HAP-1 (cell line): ENCODE results near the gene ALOX12.

Experiments used
- DNase-seq, 2 experiments: peaks; one replicate each; pipeline ENCODE4 v3.0.0-alpha.2; 2016 to 2020; ENCODE audit warnings: low spot score in 2 of 2
- H3K27me3 ChIP-seq: fragments of 250-450 bp; sonication (Bioruptor Pico); 2 replicates; pipeline ENCODE4 v1.5.1; 2020; ENCODE audit warnings: low read depth, mild to moderate bottlenecking, moderate library complexity
- H3K36me3 ChIP-seq: fragments of 250-450 bp; sonication (Bioruptor Pico); replicated peaks from 2 replicates; pipeline ENCODE4 v1.5.1; 2020; ENCODE audit warnings: mild to moderate bottlenecking
- H3K4me1 ChIP-seq: fragments of 250-450 bp; sonication (Bioruptor Pico); 2 replicates; pipeline ENCODE4 v1.5.1; 2020; ENCODE audit warnings: mild to moderate bottlenecking
- H3K4me3 ChIP-seq: fragments of 250-450 bp; sonication (Bioruptor Pico); 2 replicates; pipeline ENCODE4 v1.5.1; 2020; ENCODE audit warnings: mild to moderate bottlenecking, moderate library complexity
- H3K9me3 ChIP-seq: fragments of 250-450 bp; sonication (Bioruptor Pico); 2 replicates; pipeline ENCODE4 v1.5.1; 2020; ENCODE audit warnings: mild to moderate bottlenecking, moderate library complexity
- in situ Hi-C: fragments of 300-500 bp; cut with MboI; formaldehyde crosslinking; loops from 3 replicates; pipeline ENCODE4 v1.14.3; 2020; ENCODE audit warnings: low sequenced_read_pairs, inconsistent platforms, mixed read lengths

ALOX12 gene

GRCh38 chr17:7010523-7010922 is 14.7 kb downstream of the ALOX12 start:
- Histone ChIP-seq H3K4me1 (peaks cover 10% of the 10 kb centered on the region), H3K4me3 (no peak overlapping the region), H3K9me3 (no peaks in the 10 kb centered on the region), H3K36me3 (peaks cover 5% of the 10 kb centered on the region), H3K27me3 (no peaks in the 10 kb centered on the region)
- DNase-seq = no peak
- in situ Hi-C loops = no loop called here

- Histone ChIP-seq H3K36me3 (peaks cover 5% of the 10 kb centered on the region), H3K9me3 (no peaks in the 10 kb centered on the region), H3K4me1 (peaks cover 14% of the 10 kb centered on the region), H3K27me3 (no peaks in the 10 kb centered on the region), H3K4me3 (peak overlapping the region; percentile 92)
- no peak for DNase-seq
- in situ Hi-C loops = no loop called here
Measured at GRCh38 chr17:7011415-7011814, 15.6 kb downstream of the ALOX12 start.

- in situ Hi-C loops = no loop called here
- peaks cover 14% of the 10 kb centered on the region for H3K4me1 ChIP-seq
- no peak for DNase-seq
- no peaks in the 10 kb centered on the region for H3K27me3 ChIP-seq
- no peaks in the 10 kb centered on the region for H3K9me3 ChIP-seq
- peaks cover 5% of the 10 kb centered on the region for H3K36me3 ChIP-seq
- peak overlapping the region; percentile 92 for H3K4me3 ChIP-seq
Measured at GRCh38 chr17:7011942-7012254, 16.0 kb downstream of the ALOX12 start.

GRCh38 chr17:7014261-7014994 is 18.6 kb downstream of the ALOX12 start:
- peak overlapping the region; percentile 92 for H3K4me3 ChIP-seq
- no peaks in the 10 kb centered on the region for H3K27me3 ChIP-seq
- H3K36me3 ChIP-seq = peaks cover 2% of the 10 kb centered on the region
- H3K9me3 ChIP-seq = no peaks in the 10 kb centered on the region
- DNase-seq = peak; percentile 95 to 97
- H3K4me1 ChIP-seq = peaks cover 14% of the 10 kb centered on the region
- in situ Hi-C loops = no loop called here

- no peaks in the 10 kb centered on the region; the same call in 1 of the 2 replicates for H3K36me3 ChIP-seq
- H3K4me3 ChIP-seq = peak overlapping the region; percentile 92
- peaks cover 20% of the 10 kb centered on the region for H3K4me1 ChIP-seq
- DNase-seq = no peak
- in situ Hi-C loops = no loop called here
- H3K9me3 ChIP-seq = no peaks in the 10 kb centered on the region
- no peaks in the 10 kb centered on the region for H3K27me3 ChIP-seq
Measured at GRCh38 chr17:7014995-7015958, 19.4 kb downstream of the ALOX12 start.

GRCh38 chr17:7016418-7016817 is 20.6 kb downstream of the ALOX12 start:
- H3K36me3 ChIP-seq = no peaks in the 10 kb centered on the region; the same call in 1 of the 2 replicates
- no peaks in the 10 kb centered on the region for H3K27me3 ChIP-seq
- H3K4me3 ChIP-seq = no peak overlapping the region
- H3K4me1 ChIP-seq = peaks cover 16% of the 10 kb centered on the region
- no peak for DNase-seq
- in situ Hi-C loops = no loop called here
- no peaks in the 10 kb centered on the region for H3K9me3 ChIP-seq

- Histone ChIP-seq H3K4me1 (peaks cover 23% of the 10 kb centered on the region), H3K9me3 (no peaks in the 10 kb centered on the region), H3K4me3 (no peak overlapping the region), H3K27me3 (no peaks in the 10 kb centered on the region), H3K36me3 (no peaks in the 10 kb centered on the region; the same call in 1 of the 2 replicates)
- in situ Hi-C loops = no loop called here
- DNase-seq = no peak
Measured at GRCh38 chr17:7016886-7017826, 21.3 kb downstream of the ALOX12 start.

GRCh38 chr17:7017827-7018200 is 22.0 kb downstream of the ALOX12 start:
- Histone ChIP-seq H3K9me3 (no peaks in the 10 kb centered on the region), H3K36me3 (no peaks in the 10 kb centered on the region; the same call in 1 of the 2 replicates), H3K4me1 (peaks cover 25% of the 10 kb centered on the region), H3K27me3 (no peaks in the 10 kb centered on the region), H3K4me3 (no peak overlapping the region)
- DNase-seq = no peak
- in situ Hi-C loops = no loop called here

GRCh38 chr17:7018331-7018964 is 22.6 kb downstream of the ALOX12 start:
- H3K4me1 ChIP-seq = peaks cover 25% of the 10 kb centered on the region
- in situ Hi-C loops = no loop called here

GRCh38 chr17:7019367-7019766 is 23.5 kb downstream of the ALOX12 start:
- in situ Hi-C loops = no loop called here
- peaks cover 25% of the 10 kb centered on the region for H3K4me1 ChIP-seq
- no peaks in the 10 kb centered on the region for H3K9me3 ChIP-seq
- no peaks in the 10 kb centered on the region; the same call in 1 of the 2 replicates for H3K36me3 ChIP-seq
- no peak for DNase-seq
- H3K27me3 ChIP-seq = no peaks in the 10 kb centered on the region
- H3K4me3 ChIP-seq = no peak overlapping the region

More at GRCh38 chr17:7018331-7018964, 22.6 kb downstream of the ALOX12 start:
- no peaks in the 10 kb centered on the region for H3K27me3 ChIP-seq
- H3K36me3 ChIP-seq = no peaks in the 10 kb centered on the region; the same call in 1 of the 2 replicates
- no peak for DNase-seq
- no peaks in the 10 kb centered on the region for H3K9me3 ChIP-seq
- no peak overlapping the region for H3K4me3 ChIP-seq

- Histone ChIP-seq H3K27me3 (no peaks in the 10 kb centered on the region), H3K36me3 (no peaks in the 10 kb centered on the region; the same call in 1 of the 2 replicates), H3K9me3 (no peaks in the 10 kb centered on the region), H3K4me1 (peaks cover 25% of the 10 kb centered on the region), H3K4me3 (peak overlapping the region; percentile 18)
- in situ Hi-C loops = no loop called here
- DNase-seq = peak in 1 of 2 experiments; percentile 70
Measured at GRCh38 chr17:7019839-7020519, 24.1 kb downstream of the ALOX12 start.

- Histone ChIP-seq H3K4me3 (no peak overlapping the region), H3K36me3 (no peaks in the 10 kb centered on the region), H3K4me1 (peaks cover 17% of the 10 kb centered on the region), H3K27me3 (no peaks in the 10 kb centered on the region), H3K9me3 (no peaks in the 10 kb centered on the region)
- in situ Hi-C loops = no loop called here
- no peak for DNase-seq
Measured at GRCh38 chr17:7020894-7021664, 25.2 kb downstream of the ALOX12 start.
